Endodermal cell (in vitro differentiated cells): ENCODE data around the gene OR4N2. TPM values are rescaled to one million over a fixed set of nuclear protein-coding genes. Genes with fewer than 3 reads are reported as not detected.
"Not testable (repeated sequence)": the region's sequence is repeated elsewhere in the genome, so short reads cannot be mapped to it uniquely, and the experiment has no call there.

Experiments
- DNase-seq: peaks from one replicate; pipeline ENCODE4 v3.0.0-alpha.2; 2017
- H3K27ac ChIP-seq: 2 replicates; pipeline ENCODE4 v1.5.1; 2013; ENCODE audit warnings: mild to moderate bottlenecking, low read depth, low read length, moderate library complexity
- H3K27me3 ChIP-seq: 2 replicates; pipeline ENCODE4 v1.6.1; 2013; ENCODE audit warnings: mild to moderate bottlenecking, low read length, moderate library complexity; ENCODE audit not compliant: insufficient read depth, control insufficient read depth, poor library complexity, severe bottlenecking
- H3K36me3 ChIP-seq: 2 replicates; pipeline ENCODE4 v1.7.0; 2013; ENCODE audit warnings: mild to moderate bottlenecking, low read length, moderate library complexity; ENCODE audit not compliant: control insufficient read depth, insufficient read depth
- H3K4me1 ChIP-seq: one replicate; pipeline ENCODE4 v1.7.0; 2013; ENCODE audit warnings: low read length; ENCODE audit not compliant: control insufficient read depth, insufficient read depth
- H3K4me3 ChIP-seq: 2 replicates; pipeline ENCODE4 v1.5.1; 2013; ENCODE audit warnings: mild to moderate bottlenecking, low read length, moderate library complexity
- H3K9ac ChIP-seq: 2 replicates; pipeline ENCODE4 v1.6.1; 2013; ENCODE audit warnings: mild to moderate bottlenecking, low read length, moderate library complexity; ENCODE audit not compliant: poor library complexity, severe bottlenecking; ENCODE audit errors: extremely low read depth
- H3K9me3 ChIP-seq: 2 replicates; pipeline ENCODE4 v1.6.1; 2013; ENCODE audit warnings: mild to moderate bottlenecking, low read length, moderate library complexity; ENCODE audit not compliant: control insufficient read depth
- H3K27ac Mint-ChIP-seq: 2 replicates; pipeline ENCODE4 v1.8.0; 2020; ENCODE audit warnings: mixed read lengths
- H3K27me3 Mint-ChIP-seq: 2 replicates; pipeline ENCODE4 v1.8.0; 2021; ENCODE audit warnings: mild to moderate bottlenecking, mixed read lengths; ENCODE audit not compliant: insufficient read depth
- H3K36me3 Mint-ChIP-seq: 2 replicates; pipeline ENCODE4 v1.8.0; 2020; ENCODE audit warnings: low read depth, mixed read lengths
- H3K4me1 Mint-ChIP-seq: 2 replicates; pipeline ENCODE4 v1.8.0; 2020; ENCODE audit warnings: mixed read lengths
- H3K4me3 Mint-ChIP-seq: 2 replicates; pipeline ENCODE4 v1.8.0; 2020; ENCODE audit warnings: mild to moderate bottlenecking, moderate library complexity, mixed read lengths
- H3K9me3 Mint-ChIP-seq: 2 replicates; pipeline ENCODE4 v1.8.0; 2020; ENCODE audit warnings: mild to moderate bottlenecking, mixed read lengths
- CTCF ChIP-seq: fragments of 200-600 bp; sonication (generic); conservative IDR thresholded peaks from 2 replicates; pipeline ENCODE4 v1.5.0; 2021; ENCODE audit warnings: antibody characterized with exemption, mild to moderate bottlenecking
- WGBS, 2 experiments: methylation state at CpG; one replicate each; pipeline versions ENCODE4 v1.1.5 to v1.1.7; 2013; ENCODE audit warnings: missing lambda C conversion rate in 2 of 2, mixed read lengths in 1 of 2; ENCODE audit not compliant: insufficient coverage in 1 of 2, insufficient read length in 1 of 2; 5-methylcytosine and 5-hydroxymethylcytosine counted together
- total RNA-seq, 2 donors: library from RNA; stranded (reverse); fragmentation: NEBNext Ultra II Directional in 1 of 2; extraction: Animal tissue kit (Norgen Biotek cat#: 25700) in 1 of 2; gene quantifications; 2 replicates in 1 of 2; 3 replicates in 1 of 2; pipeline ENCODE4 v1.2.1, GENCODE V29; 2021

OR4N2 gene
- total RNA-seq, 2 donors from 2014 or later: not detected

GRCh38 chr14:19799880-19800279, 3.7 kb upstream of the OR4N2 start:
- Mint-ChIP-seq H3K4me3 (no peak overlapping the region), H3K4me1 (no peaks in the 10 kb centered on the region), H3K27ac (no peak overlapping the region), H3K36me3 (peaks cover 3% of the 10 kb centered on the region), H3K9me3 (peaks cover 14% of the 10 kb centered on the region), H3K27me3 (no peaks in the 10 kb centered on the region)
- H3K36me3 ChIP-seq: no peaks in the 10 kb centered on the region
- no peak overlapping the region for H3K9ac ChIP-seq
- peaks cover 77% of the 10 kb centered on the region for H3K9me3 ChIP-seq
- no peak overlapping the region for H3K27ac ChIP-seq
- H3K4me1 ChIP-seq: no peaks in the 10 kb centered on the region
- WGBS, 2 experiments: 71 to 85% methylated on average over 5 of the region's 5 CpGs
- no peak for TF ChIP-seq CTCF
- no peaks in the 10 kb centered on the region for H3K27me3 ChIP-seq
- no peak for DNase-seq
- no peak overlapping the region for H3K4me3 ChIP-seq

GRCh38 chr14:19800282-19801117, 3.1 kb upstream of the OR4N2 start:
- Mint-ChIP-seq H3K36me3 (peaks cover 3% of the 10 kb centered on the region), H3K27me3 (no peaks in the 10 kb centered on the region), H3K27ac (no peak overlapping the region), H3K4me1 (no peaks in the 10 kb centered on the region), H3K4me3 (no peak overlapping the region), H3K9me3 (peaks cover 14% of the 10 kb centered on the region)
- no peak overlapping the region for H3K9ac ChIP-seq
- no peak for DNase-seq
- peaks cover 79% of the 10 kb centered on the region for H3K9me3 ChIP-seq
- WGBS, 2 experiments: 80 to 81% methylated on average over 10 to 17 of the region's 17 CpGs
- no peak overlapping the region for H3K27ac ChIP-seq
- no peaks in the 10 kb centered on the region for H3K27me3 ChIP-seq
- TF ChIP-seq CTCF: no peak
- no peaks in the 10 kb centered on the region for H3K4me1 ChIP-seq
- no peak overlapping the region for H3K4me3 ChIP-seq
- no peaks in the 10 kb centered on the region for H3K36me3 ChIP-seq

GRCh38 chr14:19801118-19801464, 2.5 kb upstream of the OR4N2 start:
- Histone ChIP-seq H3K4me1 (no peaks in the 10 kb centered on the region), H3K27ac (no peak overlapping the region), H3K4me3 (no peak overlapping the region), H3K36me3 (no peaks in the 10 kb centered on the region), H3K9ac (no peak overlapping the region), H3K27me3 (no peaks in the 10 kb centered on the region), H3K9me3 (peaks cover 79% of the 10 kb centered on the region)
- Mint-ChIP-seq H3K36me3 (peaks cover 3% of the 10 kb centered on the region), H3K4me3 (no peak overlapping the region), H3K4me1 (no peaks in the 10 kb centered on the region), H3K9me3 (peaks cover 14% of the 10 kb centered on the region), H3K27me3 (no peaks in the 10 kb centered on the region), H3K27ac (no peak overlapping the region)
- no peak for TF ChIP-seq CTCF
- 67 to 75% methylated on average over 13 of the region's 13 CpGs for WGBS, 2 experiments
- no peak for DNase-seq

- not testable (repeated sequence) for H3K4me1 Mint-ChIP-seq, H3K27ac Mint-ChIP-seq, DNase-seq, H3K4me3 Mint-ChIP-seq, H3K36me3 ChIP-seq, H3K4me1 ChIP-seq, H3K36me3 Mint-ChIP-seq, H3K4me3 ChIP-seq, H3K27ac ChIP-seq, H3K27me3 ChIP-seq, H3K27me3 Mint-ChIP-seq, H3K9ac ChIP-seq
- H3K9me3 Mint-ChIP-seq: peaks cover 15% of the 10 kb centered on the region
- WGBS, 2 experiments: 62 to 71% methylated on average over 1 to 4 of the region's 4 CpGs
- H3K9me3 ChIP-seq: peaks cover 49% of the 10 kb centered on the region
These were observed 9.8 kb downstream of the OR4N2 start for GRCh38 chr14:19813171-19813920.

- H3K4me1 Mint-ChIP-seq, H3K4me1 ChIP-seq, H3K27me3 Mint-ChIP-seq, H3K27me3 ChIP-seq, H3K9me3 Mint-ChIP-seq, H3K4me3 Mint-ChIP-seq, H3K36me3 ChIP-seq, H3K27ac ChIP-seq, DNase-seq, H3K4me3 ChIP-seq, H3K36me3 Mint-ChIP-seq, H3K27ac Mint-ChIP-seq, H3K9ac ChIP-seq: not testable (repeated sequence)
- 32 to 40% methylated on average over 1 of the region's 1 CpG for WGBS, 2 experiments
- peaks cover 62% of the 10 kb centered on the region for H3K9me3 ChIP-seq
These were observed 16.3 kb downstream of the OR4N2 start for GRCh38 chr14:19819879-19820278.
